SK-N-SH treated with all-trans-retinoic acid at 6 μM for 48 hours (cell line): ENCODE measurements around the gene PTP4A2.

Source experiments
- ATAC-seq: fragments of 200-7000 bp; cut with Tn5 transposase; 3 replicates; pipeline ENCODE4 v1.9.1; 2020; ENCODE audit warnings: mild to moderate bottlenecking, moderate library complexity
- BACH2 ChIP-seq: fragments of 250-450 bp; sonication (Bioruptor Pico); IDR thresholded peaks from 2 replicates; pipeline ENCODE4 v1.9.0; 2021; ENCODE audit warnings: mild to moderate bottlenecking, borderline replicate concordance
- CREB5 ChIP-seq: fragments of 250-450 bp; sonication (Bioruptor Pico); IDR thresholded peaks from 2 replicates; pipeline ENCODE4 v1.5.1; 2020; ENCODE audit warnings: low read depth, mild to moderate bottlenecking, moderate library complexity
- CSDC2 ChIP-seq: fragments of 250-450 bp; sonication (Bioruptor Pico); IDR thresholded peaks from 2 replicates; pipeline ENCODE4 v1.5.0; 2020; ENCODE audit warnings: mild to moderate bottlenecking, moderate library complexity
- CSRNP3 ChIP-seq: fragments of 250-450 bp; sonication (Bioruptor Pico); IDR thresholded peaks from 2 replicates; pipeline ENCODE4 v1.5.1; 2021; ENCODE audit warnings: mild to moderate bottlenecking, moderate library complexity
- ESRRG ChIP-seq: fragments of 250-450 bp; sonication (Bioruptor Pico); IDR thresholded peaks from 2 replicates; pipeline ENCODE4 v1.6.1; 2021; ENCODE audit warnings: mild to moderate bottlenecking
- GLIS3 ChIP-seq: fragments of 250-450 bp; sonication (Bioruptor Pico); IDR thresholded peaks from 2 replicates; pipeline ENCODE4 v1.5.0; 2020; ENCODE audit warnings: mild to moderate bottlenecking, moderate library complexity
- OSR1 ChIP-seq: fragments of 250-450 bp; sonication (Bioruptor Pico); IDR thresholded peaks from 2 replicates; pipeline ENCODE4 v1.8.0; 2022; ENCODE audit warnings: moderate library complexity, mild to moderate bottlenecking, inconsistent platforms
- PATZ1 ChIP-seq: fragments of 250-450 bp; sonication (Bioruptor Pico); IDR thresholded peaks from 2 replicates; pipeline ENCODE4 v1.8.0; 2020; ENCODE audit warnings: mild to moderate bottlenecking, moderate library complexity, borderline replicate concordance
- POU6F1 ChIP-seq: fragments of 250-450 bp; sonication (Bioruptor Pico); IDR thresholded peaks from 2 replicates; pipeline ENCODE4 v1.8.0; 2021; ENCODE audit warnings: low read depth, mild to moderate bottlenecking, moderate library complexity, borderline replicate concordance
- PPARA ChIP-seq: fragments of 250-450 bp; sonication (Bioruptor Pico); IDR thresholded peaks from 2 replicates; pipeline ENCODE4 v1.5.0; 2020; ENCODE audit warnings: mild to moderate bottlenecking, borderline replicate concordance
- RARB ChIP-seq: fragments of 250-450 bp; sonication (Bioruptor Pico); IDR thresholded peaks from 2 replicates; pipeline ENCODE4 v1.8.0; 2021; ENCODE audit warnings: mild to moderate bottlenecking, moderate library complexity
- SNAI2 ChIP-seq: fragments of 250-450 bp; sonication (Bioruptor Pico); IDR thresholded peaks from 2 replicates; pipeline ENCODE4 v1.5.0; 2020; ENCODE audit warnings: mild to moderate bottlenecking, moderate library complexity
- TOX ChIP-seq: fragments of 250-450 bp; sonication (Bioruptor Pico); IDR thresholded peaks from 2 replicates; pipeline ENCODE4 v1.8.0; 2021; ENCODE audit warnings: mild to moderate bottlenecking, moderate library complexity, borderline replicate concordance
- TSHZ2 ChIP-seq: fragments of 250-450 bp; sonication (Bioruptor Pico); IDR thresholded peaks from 2 replicates; pipeline ENCODE4 v1.5.0; 2020; ENCODE audit warnings: mild to moderate bottlenecking, moderate library complexity
- ZC3H10 ChIP-seq: fragments of 250-450 bp; sonication (Bioruptor Pico); IDR thresholded peaks from 2 replicates; pipeline ENCODE4 v1.5.1; 2021; ENCODE audit warnings: mild to moderate bottlenecking, moderate library complexity
- ZFP3 ChIP-seq: fragments of 250-450 bp; sonication (Bioruptor Pico); IDR thresholded peaks from 2 replicates; pipeline ENCODE4 v1.5.0; 2020; ENCODE audit warnings: mild to moderate bottlenecking, moderate library complexity
- ZNF565 ChIP-seq: fragments of 450-650 bp; formaldehyde crosslinking; conservative IDR thresholded peaks from 2 replicates; pipeline ENCODE4 v1.5.0; 2020; ENCODE audit warnings: low read depth, mild to moderate bottlenecking, moderate library complexity
- ZNF70 ChIP-seq: fragments of 450-650 bp; formaldehyde crosslinking; IDR thresholded peaks from 2 replicates; pipeline ENCODE4 v1.5.0; 2020; ENCODE audit warnings: mild to moderate bottlenecking, moderate library complexity
- ZNF8 ChIP-seq: fragments of 450-650 bp; formaldehyde crosslinking; IDR thresholded peaks from 2 replicates; pipeline ENCODE4 v1.5.0; 2020; ENCODE audit warnings: mild to moderate bottlenecking, moderate library complexity

The PTP4A2 gene

GRCh38 chr1:31955917-31956736 lies 18.0 kb upstream of the PTP4A2 start:
- TF ChIP-seq SNAI2 (CRISPR knock-in tag) (peak; percentile 42; the same call in 1 of the 2 replicates), ZC3H10 (CRISPR knock-in tag) (no peak)
- TF ChIP-seq, all 23 proteins: peak for 1
- peak; percentile 94 for ATAC-seq

- TF ChIP-seq PPARA (CRISPR knock-in tag) (no peak), ZNF565 (no peak), BACH2 (CRISPR knock-in tag) (no peak), PATZ1 (CRISPR knock-in tag) (no peak), CSRNP3 (no peak)
- TF ChIP-seq, all 23 proteins: peak for 0
- peak; percentile 48 for ATAC-seq
Measured at GRCh38 chr1:31954607-31955283, 16.6 kb upstream of the PTP4A2 start.

- no peak for TF ChIP-seq SNAI2 (CRISPR knock-in tag)
- TF ChIP-seq CSDC2 (CRISPR knock-in tag) = no peak
- TF ChIP-seq PPARA (CRISPR knock-in tag) = no peak
- no peak for TF ChIP-seq RARB (CRISPR knock-in tag)
- TF ChIP-seq OSR1 = no peak
- TF ChIP-seq ZNF565 = no peak
- TF ChIP-seq GLIS3 (CRISPR knock-in tag) = no peak
- no peak for TF ChIP-seq ESRRG
- TF ChIP-seq BACH2 (CRISPR knock-in tag) = no peak
- TF ChIP-seq TSHZ2 (CRISPR knock-in tag) = no peak
- TF ChIP-seq TOX (CRISPR knock-in tag) = no peak
- no peak for TF ChIP-seq PATZ1 (CRISPR knock-in tag)
- no peak for TF ChIP-seq ZNF8
- no peak for TF ChIP-seq CSRNP3
- TF ChIP-seq ZFP3 (CRISPR knock-in tag) = no peak
- no peak for TF ChIP-seq CREB5 (CRISPR knock-in tag)
- no peak for TF ChIP-seq ZNF70 (CRISPR knock-in tag)
- no peak for TF ChIP-seq POU6F1 (CRISPR knock-in tag)
- TF ChIP-seq, all 23 proteins: peak for 0
- no peak for ATAC-seq
Measured at GRCh38 chr1:31952825-31953220, 14.7 kb upstream of the PTP4A2 start.
